Lower leg skin (tissue), 3 donors: Measurements from ENCODE around the gene TUBGCP3.

Source experiments
- POLR2A ChIP-seq, 2 donors: fragments of 450-650 bp; IDR thresholded peaks; one replicate each; pipeline ENCODE4 v1.6.1; 2016 to 2017; ENCODE audit warnings: antibody characterized with exemption in 2 of 2, mild to moderate bottlenecking in 1 of 2, moderate library complexity in 1 of 2
- TF ChIP-seq, protein P1 (sequence below), 3 donors: fragments of 450-650 bp; IDR thresholded peaks; one replicate each; pipeline ENCODE4 v1.5.1; 2016; ENCODE audit warnings: antibody characterized with exemption in 3 of 3, mild to moderate bottlenecking in 3 of 3, moderate library complexity in 2 of 3

DNA sequence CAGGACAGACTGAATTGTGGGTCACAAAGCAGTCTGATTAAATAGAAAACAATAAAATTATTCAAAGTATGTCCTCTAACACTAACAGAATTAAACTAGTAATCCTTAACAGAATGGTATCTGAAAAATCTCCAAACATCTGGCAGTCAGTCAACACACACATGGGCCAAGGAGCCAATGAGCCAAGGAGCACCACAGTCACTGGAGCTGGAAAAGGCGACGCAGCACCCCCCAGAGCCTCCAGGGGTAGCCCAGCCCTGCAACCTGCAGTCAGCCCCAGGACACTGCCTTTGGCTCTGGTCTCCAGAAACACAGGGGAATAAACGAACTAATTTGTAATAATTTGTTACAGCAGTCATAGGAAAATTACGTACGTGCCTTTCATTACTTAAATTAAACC is 12.3 kb downstream of the TUBGCP3 start:
- TF ChIP-seq POLR2A (IDR thresholded peaks at IDR 0.05): no peak
- TF ChIP-seq, protein P1, sequence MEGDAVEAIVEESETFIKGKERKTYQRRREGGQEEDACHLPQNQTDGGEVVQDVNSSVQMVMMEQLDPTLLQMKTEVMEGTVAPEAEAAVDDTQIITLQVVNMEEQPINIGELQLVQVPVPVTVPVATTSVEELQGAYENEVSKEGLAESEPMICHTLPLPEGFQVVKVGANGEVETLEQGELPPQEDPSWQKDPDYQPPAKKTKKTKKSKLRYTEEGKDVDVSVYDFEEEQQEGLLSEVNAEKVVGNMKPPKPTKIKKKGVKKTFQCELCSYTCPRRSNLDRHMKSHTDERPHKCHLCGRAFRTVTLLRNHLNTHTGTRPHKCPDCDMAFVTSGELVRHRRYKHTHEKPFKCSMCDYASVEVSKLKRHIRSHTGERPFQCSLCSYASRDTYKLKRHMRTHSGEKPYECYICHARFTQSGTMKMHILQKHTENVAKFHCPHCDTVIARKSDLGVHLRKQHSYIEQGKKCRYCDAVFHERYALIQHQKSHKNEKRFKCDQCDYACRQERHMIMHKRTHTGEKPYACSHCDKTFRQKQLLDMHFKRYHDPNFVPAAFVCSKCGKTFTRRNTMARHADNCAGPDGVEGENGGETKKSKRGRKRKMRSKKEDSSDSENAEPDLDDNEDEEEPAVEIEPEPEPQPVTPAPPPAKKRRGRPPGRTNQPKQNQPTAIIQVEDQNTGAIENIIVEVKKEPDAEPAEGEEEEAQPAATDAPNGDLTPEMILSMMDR (IDR thresholded peaks at IDR 0.05): no peak
